NCI-H187 treated with DMSO at 0.1 percent for 48 hours (cell line): ENCODE results near the gene CARD11.

Experiments used
- DNase-seq: peaks from one replicate; lab custom pipeline; 2025; lab: John Stamatoyannopoulos, UW

Gene CARD11

DNA sequence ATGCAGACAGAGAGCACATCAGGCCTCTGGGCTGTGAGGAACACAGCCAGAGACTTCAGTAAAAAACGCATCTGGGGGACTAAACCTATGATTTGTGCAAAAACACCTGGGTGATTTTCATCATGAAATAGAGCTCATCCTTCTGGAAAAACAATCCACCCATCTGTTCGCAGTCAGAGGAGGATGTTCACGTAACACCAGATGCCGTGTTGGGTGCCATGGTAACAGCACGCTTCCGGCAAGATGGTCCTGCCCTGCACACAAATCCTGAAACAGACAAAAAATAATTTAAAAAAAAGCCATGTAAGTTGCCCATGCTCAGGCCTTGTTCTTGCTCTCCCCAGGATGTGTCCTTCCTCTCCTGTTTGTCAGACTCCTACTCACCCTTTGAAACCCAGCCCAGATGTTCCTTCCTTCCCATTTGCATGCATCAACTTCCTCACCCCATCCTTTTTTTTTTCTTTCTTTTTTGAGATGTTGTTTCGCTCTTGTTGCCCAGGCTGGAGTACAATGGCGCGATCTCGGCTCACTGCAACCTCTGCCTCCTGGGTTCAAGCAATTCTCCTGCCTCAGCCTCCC, 171.3 kb downstream of the CARD11 start:
- DNase-seq, result no peak

DNA sequence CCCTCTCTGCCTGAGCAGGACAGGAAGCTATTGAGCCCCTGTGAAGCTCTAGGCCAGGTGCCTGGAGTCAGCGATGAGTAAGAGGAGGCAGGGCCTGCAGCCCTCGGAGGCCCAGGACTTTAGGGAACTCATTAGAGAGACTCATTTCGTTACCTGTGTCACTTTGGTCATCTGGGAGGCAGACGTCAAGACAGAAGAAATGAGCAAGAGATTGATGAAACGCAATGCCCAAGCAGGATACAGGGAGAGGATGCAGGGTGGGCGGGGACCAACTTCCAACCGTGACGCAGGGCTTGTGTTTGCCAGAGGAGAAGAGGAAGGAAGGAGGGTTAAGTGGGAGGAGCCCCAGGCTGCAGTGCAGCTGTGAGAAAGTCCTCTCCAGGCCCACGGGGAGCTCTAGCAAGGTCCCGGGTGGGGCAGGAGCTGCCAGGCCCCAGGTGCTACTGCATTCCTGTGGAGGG, 173.2 kb downstream of the CARD11 start:
- no peak for DNase-seq

DNA sequence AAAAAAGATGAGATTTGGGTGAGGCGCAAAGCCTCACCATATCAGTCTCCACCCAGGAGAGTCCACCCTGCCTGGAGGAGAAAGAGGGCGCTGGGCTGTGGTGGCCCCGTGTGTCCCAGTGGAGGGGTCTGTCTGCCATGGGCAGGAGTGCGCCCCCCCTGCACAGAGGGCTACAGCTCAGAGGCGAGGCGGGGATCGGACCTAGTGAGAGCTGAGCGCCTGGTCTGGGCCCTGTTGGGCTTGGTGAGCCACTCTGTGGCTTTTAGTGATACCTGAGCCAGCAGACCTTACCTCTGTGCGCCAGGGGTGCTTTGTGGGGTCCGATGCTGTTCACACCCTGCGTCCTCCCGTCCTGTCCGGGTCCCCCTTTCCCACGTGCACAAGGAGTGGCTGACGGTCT, 173.7 kb downstream of the CARD11 start:
- no peak for DNase-seq

DNA sequence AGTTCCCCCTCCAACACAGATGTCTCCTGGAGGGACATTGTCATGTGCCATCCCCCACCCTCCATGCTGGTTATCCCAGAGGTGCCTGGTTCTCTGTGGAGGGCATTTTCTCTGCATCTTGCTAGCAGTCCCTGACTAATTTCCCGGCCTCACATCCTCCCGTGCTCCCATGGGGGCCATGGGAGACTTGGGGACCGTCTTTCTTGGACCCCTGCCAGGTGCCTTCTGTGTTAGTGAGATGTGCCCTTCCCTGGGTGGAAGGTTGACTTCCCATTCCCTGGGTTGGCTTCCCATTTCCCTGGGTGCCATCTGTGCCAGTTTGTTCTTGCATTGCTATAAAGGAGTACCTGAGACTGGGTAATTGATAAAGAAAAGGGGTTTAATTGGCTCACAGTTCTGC, 177.1 kb downstream of the CARD11 start:
- no peak for DNase-seq

DNA sequence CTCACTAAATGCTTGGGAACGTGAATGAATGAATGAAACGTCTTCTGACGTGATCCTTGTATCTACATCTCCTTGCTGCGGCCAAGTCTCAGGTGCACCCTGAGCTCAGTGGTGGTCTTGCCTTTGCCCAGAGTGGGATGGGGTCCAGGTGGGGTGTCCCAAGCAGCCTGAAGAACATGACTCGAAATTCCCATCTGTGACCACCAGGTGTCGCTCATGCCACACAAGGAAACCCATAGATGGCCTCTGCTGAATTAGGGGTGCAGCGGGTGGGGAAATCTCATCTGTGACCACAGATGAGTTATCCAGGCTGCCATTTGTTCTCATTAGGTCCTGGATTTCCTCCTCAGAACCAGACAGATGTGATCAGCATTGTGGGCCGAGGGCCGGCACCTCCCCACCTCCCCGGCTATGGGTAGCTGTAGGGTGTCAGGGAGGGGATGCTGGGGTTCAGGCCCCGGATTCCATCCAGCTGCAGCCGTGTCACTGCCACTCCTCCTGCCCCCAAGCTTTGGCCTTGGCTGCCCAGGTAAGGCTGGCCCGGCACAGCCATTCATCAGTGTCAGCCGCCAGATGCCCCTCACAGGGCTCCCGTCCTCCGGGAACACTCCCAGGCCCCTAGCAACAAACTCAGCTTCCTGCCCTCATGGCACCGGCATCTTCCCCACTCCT, 178.5 kb downstream of the CARD11 start:
- DNase-seq, result no peak

GRCh38 chr7:2864204-2864985, 179.3 kb downstream of the CARD11 start:
- no peak for DNase-seq

DNA sequence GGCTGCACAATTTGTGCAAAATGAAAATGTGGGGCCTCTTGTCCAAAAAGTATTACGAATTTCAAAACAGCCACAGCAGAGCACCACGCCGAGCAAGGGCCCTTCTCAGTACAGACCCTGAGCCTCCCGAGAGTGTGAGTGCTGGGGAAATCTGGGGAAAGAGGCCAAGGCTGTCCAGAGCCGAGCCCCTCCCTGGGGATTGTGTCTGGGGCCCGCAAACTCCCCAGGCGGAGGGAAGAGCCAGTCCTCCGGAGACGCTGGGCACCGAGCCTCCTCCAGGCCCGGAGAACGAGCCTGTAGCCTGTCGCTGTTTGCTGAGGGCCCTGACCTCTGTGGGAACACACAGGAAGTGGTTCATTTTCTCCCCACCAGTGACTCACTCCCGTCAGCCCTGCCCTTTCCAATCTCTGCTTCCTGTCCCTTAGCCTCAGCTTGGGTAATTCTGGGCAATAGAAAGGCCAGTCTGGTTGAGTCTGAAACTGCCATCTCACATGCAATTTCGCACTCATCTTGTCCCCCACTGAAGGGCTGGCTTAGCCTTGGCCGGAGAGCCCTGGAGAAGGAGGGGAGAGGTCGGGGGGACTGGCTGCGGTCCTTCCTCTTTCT, 180.1 kb downstream of the CARD11 start:
- no peak for DNase-seq

- no peak for DNase-seq
Measured at GRCh38 chr7:2862831-2863361, 180.8 kb downstream of the CARD11 start.

- no peak for DNase-seq
Measured at GRCh38 chr7:2861509-2861908, 182.2 kb downstream of the CARD11 start.

GRCh38 chr7:2860627-2861133, 183.0 kb downstream of the CARD11 start:
- DNase-seq, result no peak

DNA sequence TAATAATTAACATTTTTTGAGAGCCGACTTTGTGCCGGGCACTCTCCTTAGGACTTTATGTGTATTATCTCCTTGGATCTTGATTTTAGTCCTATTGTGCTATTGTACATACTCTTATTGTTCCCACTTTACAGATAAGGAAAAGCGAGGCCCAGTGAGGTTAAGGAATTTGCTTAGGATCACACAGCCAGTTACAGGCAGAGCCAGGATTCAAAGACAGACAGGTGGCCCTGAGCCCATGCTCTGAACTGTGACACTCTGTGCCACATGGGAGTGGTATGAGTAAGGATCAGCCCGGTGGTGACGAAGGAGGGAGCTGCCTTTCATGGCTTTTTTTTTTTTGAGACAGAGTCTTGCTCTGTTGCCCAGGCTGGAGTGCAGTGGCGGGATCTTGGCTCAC, 183.7 kb downstream of the CARD11 start:
- DNase-seq, result no peak

- no peak for DNase-seq
Measured at GRCh38 chr7:2858621-2859020, 185.0 kb downstream of the CARD11 start.

- no peak for DNase-seq
Measured at GRCh38 chr7:2856388-2857169, 187.1 kb downstream of the CARD11 start.
